NCI-H446 (cell line): ENCODE results near the gene ATP11A.

Experiments
- DNase-seq, 2 experiments: peaks; one replicate each; lab custom pipeline; 2025; lab: John Stamatoyannopoulos, UW

ATP11A gene

DNA sequence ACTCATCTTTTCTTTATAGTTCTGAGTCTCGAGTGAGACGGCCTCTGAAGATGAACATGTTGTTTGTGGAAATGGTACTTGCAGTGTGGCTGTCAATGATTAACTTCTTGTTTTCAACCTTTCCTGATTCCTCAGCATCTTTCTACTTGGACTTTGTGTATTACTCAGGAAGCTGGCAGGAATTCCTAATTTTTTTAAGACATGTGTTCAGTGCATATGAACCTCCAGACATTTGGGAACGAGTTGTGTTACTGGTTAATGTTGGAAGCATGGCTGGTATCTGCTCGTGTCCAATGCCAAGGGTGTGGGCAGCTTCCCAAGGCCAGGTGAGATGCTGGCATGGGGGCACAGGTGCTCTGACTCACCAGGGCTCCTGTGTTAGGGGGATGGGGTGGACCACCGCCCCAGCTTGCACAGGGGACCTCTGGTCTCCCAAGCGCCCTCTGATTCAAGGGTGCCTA is 218.1 kb downstream of the ATP11A start:
- DNase-seq: no peak

DNA sequence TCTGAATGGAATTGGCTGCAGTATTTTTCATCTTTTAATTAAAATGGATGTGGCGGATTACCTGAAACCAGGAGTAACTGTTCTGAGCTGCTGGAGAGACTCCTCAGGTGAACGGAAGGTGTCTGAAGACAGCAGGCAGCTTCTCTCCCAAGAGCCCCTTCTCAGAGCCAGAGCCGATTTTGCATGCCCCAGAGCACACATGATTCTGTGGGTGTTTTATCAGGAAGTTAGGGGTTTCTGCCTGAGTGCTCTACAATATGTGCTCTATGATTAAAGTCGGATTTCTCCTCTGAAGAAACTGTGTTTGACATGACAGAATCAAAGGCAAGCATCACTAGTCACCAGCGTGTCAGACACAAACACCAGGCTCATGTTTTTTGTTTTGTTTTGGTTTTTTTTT is 218.5 kb downstream of the ATP11A start:
- no peak for DNase-seq

DNA sequence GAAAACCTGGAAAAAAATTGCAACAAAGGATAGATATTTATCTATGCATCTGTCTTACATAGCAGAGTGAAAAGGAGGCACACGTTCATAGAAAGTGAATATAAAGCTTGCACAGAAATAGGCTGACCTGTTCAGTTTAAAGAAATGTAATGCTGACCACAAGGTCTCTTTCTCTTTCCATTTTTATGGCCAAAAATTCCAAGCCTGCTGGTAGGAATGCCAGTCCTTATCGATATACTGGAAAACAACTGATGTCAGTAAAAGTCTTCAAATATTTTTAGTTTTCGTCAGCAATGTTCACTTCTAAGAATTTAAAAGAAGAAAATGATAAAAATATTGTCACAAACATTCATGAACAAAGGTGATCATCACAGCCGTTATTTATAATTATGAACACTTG is 220.2 kb downstream of the ATP11A start:
- no peak for DNase-seq

DNA sequence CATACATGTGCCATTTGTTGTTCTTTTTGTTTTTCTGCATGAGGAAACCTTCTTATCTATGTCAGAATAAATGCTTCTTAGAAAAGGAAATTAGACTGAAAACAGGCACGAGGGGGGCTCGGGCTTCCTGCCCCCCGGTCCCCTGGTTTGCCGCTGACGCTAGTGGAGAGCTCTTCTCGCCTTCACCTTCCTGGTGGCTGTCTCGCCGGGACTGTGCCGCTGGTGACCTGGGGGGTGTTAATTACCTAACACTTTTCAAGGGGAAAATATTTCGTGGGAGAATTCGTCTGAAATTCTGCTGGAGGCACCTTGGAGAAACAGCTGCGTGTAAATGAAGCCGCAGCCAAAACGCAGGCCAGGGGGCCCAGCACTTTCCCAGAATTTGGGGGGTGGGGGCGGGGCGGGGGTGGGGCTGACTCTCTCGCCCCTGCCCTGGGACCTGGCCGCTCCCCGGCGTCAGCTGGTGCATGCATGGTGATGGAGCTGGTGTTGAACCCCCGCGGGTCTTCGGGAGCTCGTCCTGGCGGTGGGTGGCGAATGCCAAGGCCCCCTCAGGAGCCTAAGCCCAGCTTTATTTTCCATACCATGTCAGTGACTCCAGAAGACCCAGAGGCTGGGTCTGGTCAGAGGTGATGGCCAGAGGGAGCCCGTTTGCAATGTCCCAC is 220.9 kb downstream of the ATP11A start:
- no peak for DNase-seq

DNA sequence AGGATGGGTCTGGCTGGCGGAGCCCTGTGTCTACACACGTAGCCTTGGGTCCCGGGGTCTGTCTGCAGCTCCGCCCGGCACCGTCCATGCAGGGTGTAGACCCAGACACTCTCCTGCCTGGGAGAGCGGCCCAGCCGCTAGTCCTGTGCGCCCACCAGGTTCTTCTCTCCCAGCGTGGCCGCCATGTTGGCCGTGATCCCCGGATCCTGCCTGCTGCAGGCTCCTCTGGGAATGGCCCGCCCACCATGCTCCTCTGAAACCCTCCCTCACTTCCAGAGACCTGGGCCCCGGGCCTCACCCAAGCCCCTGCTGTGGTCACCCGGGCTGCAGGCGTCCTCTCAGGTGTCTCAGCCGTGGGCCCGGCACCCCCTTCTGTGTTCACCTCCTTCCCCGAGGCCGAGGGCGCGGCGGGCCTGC is 221.5 kb downstream of the ATP11A start:
- DNase-seq: no peak

DNA sequence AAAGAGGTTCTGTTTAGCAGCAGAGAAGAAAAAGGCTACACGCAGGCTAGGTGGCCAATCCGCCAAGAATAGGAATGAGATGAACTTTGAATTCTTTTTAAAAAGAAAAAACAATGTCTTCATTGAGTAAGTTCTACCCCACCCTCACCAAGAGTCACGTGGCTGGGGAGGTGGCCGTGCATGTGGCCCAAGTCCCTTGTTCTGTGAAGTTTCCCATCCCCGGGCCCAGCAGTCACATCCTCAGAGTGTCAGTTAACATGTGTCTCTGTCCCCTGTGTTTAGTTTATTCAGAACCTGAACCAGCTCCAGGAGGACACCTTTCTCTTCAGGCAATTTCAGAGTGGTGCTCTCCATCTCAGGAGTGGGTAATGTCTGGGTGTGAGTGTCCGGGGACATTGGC is 222.0 kb downstream of the ATP11A start:
- DNase-seq: no peak

DNA sequence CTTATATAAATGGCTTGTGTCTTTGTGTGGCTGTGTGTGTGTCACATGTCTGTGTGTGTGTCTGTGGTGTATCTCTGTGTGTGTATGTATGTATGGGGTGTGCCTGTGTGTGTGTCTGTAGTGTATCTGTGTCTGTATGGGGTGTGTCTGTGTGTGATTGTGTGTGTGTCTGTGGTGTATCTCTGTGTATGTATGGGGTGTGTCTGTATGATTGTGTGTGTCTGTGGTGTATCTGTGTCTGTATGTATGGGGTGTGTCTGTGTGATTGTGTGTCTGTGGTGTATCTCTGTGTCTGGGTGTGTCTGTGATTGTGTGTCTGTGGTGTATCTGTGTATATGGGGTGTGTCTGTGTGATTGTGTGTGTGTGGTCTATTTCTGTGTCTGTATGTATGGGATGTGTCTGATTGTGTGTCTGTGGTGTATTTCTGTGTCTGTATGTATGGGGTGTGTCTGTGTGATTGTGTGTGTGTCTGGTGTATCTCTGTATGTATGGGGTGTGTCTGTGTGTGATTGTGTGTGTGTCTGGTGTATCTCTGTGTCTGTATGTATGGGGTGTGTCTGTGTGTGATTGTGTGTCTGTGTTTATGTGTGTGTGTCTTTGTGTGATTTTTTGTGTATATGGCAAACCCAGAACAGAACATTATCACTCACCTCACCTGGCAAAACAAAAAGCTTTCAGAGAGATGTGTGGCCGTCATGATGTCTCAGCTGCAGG is 223.0 kb downstream of the ATP11A start:
- no peak for DNase-seq

DNA sequence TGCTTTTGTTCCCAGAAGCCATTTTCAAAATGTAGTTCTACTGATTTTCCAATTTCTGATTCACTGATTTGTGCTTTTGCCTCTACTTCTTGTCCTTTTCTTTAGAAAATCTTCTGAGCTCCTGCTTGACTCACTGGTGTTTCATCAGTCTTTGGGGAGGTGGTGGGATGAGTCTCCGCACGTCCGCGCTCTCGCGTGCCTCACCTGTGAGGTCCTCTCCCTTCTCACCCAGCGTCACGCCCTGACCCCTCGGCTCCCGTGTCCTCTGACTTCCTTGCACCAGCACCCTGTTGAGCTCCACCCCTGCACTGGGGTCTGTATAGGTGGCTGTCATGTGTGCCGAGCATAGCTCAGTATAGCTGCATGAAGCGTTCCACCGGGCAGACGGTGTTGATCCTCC is 226.5 kb downstream of the ATP11A start:
- no peak for DNase-seq

DNA sequence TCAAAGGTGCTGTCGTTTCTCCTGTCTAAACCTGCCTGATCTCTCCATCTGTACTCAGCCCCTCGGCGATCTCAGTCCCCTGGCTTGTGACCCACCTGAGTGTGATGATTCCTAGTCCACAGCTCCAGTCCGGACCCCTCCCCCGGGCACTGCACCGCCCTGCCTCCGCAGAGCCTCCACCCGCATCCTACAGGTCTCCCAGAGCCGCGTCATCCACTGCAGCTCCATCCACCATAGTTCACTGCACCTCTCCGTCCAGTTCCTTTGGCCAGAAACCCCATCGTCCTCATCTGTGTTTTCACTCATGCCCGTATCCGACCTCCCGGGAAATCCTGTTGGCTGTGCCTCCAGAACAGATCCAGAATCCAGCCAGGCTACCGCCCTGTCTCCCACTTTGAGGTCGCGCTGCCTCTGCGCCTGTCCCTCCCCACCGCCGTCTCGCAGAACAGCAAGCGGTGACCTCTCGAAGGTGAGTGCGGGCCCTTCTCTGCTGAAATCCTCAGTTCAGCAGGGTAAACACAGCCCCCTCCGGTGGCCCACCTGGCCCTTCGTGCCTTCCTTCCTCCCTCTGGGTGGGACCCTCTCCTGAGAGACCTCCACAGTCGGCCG is 227.3 kb downstream of the ATP11A start:
- DNase-seq: no peak

DNA sequence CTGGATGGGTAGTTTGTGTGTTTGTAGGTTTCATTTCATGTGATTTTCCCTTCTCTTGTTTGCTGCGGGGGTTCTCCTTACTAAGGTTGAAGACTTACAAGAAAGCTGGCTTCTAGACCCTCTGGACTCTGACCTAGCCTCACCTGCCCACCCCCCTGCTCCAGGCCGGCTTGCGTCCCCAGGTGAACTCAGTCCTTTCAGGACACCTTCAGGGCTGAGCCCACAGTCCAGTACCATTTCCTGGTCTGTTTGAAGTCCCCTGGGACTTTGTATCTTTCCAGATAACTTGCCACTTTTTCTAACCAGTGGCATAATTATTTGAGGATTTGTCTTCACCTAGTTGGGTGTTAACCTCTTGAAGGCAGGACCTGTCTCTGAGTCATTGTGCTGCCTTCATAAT is 227.9 kb downstream of the ATP11A start:
- DNase-seq: no peak

DNA sequence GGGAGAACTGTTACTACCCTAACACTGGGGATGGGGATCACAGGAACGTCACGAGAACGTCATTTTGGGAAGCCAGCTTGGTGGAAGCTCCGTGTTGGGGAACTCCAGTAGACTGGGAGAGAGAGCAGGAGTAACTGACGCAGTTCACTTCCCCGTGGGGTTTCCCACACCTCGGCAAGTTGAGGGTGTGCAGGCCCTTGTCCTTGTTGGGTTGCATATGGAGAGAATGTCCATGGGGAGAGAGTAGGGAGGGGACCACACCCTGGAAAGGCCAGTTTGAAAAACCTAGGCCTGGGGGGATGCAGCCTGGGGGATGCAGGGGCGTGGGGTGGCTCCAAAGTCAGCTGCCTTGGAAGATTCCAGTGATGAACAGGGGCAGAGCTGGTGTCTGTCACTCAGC is 228.4 kb downstream of the ATP11A start:
- DNase-seq: no peak

DNA sequence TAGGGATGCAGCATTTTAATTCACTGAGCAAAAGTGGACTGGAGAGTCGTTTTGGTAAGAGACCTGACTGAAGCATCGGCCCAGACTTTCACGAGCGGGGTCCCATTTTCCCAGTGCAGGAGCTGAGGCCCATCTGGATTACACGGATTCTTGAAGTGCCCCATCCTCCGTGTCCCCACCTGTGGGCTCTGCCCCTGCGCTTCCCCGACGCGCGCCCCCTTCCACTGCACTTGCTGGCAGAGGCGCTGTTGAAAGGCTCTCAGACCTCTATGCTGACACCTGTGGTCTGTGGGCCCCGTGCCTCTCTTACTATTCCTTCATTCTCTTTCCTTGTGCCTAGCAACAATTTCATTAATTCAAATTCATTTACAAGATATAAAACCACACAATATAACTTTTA is 228.9 kb downstream of the ATP11A start:
- no peak for DNase-seq

DNA sequence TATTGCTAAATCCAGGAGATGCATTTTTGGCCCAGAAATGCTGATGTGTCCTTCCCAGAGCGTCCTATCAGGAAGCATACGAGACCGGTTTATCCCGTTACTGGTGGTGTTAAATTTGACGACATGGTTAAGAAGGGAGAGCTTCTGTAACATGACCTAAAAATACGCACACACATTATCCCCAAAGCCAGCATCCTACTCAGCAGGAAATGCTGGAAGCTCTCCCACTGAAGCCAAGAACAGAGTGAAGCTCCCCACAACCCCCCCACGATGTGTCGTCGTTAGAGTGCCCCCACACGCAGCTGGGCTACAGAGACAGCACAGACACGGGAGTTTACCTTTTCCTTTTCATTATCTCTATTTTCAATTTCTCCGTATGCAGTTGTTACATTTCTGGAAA is 234.1 kb downstream of the ATP11A start:
- DNase-seq: no peak

DNA sequence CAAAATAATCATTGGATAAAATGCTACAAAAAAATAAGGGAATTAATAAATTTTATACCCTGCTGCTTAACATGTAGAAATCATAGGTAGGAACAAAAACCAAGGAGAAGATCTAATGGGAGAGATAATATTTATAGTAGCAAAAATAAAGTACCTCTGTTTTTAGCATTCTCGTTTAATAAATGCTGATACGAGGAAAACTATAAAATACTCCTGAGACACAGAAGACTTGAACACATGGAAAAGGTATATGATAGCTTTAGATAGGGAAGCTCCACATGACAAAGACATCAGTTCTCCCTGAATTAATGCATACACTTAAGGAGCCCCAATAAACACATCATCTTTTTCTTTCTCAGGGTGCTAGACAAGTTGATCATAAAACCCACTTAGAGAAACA is 234.5 kb downstream of the ATP11A start:
- DNase-seq: no peak

DNA sequence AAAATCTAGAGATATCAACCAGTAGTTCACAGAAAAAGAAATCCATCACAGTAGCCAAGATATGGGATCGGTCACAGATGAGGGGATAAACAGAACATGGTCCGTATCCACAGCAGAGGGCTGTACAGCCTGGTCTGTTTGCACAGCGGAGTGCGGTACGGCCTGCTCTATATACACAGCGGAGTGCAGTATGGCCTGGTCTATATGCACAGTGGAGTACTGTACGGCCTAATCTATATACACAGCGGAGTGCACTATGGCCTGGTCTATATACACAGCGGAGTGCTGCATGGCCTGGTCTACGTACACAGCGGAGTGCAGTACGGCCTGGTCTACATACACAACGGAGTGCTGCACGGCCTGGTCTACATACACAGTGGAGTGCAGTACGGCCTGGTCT is 236.2 kb downstream of the ATP11A start:
- no peak for DNase-seq

DNA sequence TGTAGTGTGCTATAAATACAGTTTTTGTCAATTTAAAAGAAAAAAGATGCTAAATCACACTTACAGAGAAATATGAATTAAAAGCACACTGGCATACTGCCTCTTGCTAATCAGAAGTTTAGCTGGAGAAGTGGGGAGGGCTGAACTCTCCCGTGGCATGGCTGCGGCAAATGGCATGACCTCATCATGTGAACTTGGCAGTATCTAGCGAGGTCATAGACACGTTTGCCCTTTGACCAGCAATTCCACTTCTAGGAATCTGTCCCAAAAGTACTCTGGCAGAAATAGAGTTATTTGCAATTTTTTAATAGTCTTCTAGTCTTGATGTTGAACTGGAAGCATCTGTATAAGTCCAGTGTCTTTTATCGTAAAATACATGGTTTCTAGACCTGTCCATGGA is 237.2 kb downstream of the ATP11A start:
- DNase-seq: no peak

DNA sequence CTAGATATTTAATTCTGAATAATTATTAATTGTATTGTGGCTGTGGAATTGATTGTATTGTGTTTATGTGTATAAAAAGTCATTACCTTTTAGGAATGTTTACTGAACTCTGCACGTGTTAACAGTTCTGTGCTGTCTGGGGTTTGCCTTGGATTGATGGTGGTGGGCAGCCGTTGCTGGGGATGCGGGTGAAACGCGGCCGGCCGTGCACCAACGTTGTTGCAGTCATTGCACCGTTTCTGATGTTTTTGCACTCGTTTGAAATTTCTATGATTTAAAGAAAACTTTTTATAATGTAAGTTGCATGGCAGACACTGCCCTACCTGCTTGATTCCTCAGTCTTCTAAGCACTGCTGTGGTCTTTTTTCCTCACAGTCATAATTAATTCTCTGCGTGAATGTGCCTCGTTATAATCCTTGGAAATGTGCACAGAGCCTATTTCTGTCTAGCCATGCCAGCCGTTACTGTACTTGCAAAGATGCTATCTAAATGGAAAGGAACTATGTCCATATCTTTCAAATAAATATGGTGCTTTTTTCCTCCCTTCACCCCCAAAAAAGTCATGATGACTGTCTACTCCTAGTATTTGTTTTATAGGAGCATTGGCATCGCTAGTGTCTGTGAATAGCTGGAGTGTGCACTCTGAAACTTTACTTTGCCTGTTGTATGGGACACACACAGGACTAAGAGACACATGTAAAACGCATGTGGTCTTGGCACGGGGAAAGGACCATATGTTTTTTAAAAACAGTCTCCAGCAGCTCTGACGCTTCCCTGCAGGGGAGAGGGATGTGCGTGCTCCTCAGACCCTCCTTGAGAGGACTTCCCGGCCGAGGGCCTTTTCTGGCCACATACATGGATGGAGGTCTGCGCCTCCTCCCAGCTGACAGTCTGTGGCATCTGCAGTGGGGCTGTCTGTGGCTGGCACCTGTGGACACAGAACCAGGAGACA is 238.5 kb downstream of the ATP11A start:
- no peak for DNase-seq

DNA sequence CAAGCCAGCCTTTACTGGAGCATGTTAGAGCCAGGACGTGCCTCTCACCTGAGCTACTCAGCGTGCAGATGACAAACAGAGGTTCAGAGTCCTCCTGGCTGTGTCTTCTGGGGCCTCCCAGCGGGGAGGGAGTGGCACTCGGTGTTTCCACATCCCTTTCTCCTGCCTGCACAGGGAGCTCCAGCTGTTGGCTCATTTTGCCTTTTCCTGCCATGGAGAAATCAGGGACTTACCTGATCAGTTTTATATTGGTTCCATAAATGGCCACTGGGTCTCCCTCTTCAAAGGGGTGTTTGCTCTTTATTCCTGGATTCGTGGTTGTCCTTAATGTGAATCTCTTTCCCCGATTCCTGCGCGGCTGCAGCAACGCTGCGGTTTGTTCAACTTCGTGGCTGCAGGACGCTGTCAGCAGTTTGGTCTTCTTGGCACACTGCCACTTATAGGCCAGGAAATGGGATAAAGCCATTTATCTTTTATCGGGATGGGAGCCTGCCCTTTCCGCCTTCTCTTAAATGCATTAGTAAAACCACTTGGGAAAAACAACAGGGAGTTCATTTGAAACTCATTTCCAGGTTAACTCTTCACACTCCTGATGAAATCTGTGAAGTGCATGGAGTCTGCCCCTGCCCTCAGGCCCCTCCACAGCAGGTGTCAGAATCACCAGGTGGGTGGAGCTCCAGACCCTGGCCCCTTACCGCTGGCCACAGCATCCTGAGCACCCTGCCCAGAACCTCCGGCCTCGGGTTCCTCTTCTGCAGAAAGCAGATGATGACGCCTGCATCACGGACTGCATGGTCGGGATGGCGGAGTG is 239.3 kb downstream of the ATP11A start:
- no peak for DNase-seq

DNA sequence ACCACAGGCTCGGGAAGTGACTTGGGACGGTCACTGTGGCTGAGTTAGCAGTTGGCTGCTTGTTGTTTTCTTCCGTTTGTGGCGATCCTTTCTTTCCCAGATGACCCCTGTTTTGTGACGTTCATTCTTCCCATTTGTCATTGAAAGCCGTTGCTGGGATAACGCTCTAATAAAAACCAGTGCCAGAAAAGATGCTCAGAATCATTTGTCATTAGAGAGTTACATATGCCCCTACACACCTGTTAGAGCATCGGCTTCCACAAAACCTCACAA is 239.9 kb downstream of the ATP11A start:
- no peak for DNase-seq

DNA sequence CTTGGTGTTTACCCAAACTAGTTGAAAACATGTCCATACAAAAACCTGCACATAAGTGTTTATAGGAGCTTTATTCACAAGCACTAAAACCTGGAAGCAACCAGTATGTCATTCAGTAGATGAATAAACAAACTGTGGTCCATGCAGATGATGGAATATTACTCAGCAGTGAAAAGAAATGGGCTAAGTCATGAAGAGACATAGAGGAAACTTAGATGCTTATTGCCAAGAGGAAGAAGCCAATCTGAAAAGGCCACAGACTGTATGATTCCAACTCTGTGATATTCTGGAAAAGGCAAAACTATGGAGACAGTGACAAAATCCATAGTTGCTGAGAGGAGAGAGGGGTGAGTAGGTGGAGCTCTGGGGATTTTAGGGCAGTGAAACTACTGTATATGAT is 240.4 kb downstream of the ATP11A start:
- DNase-seq: no peak

DNA sequence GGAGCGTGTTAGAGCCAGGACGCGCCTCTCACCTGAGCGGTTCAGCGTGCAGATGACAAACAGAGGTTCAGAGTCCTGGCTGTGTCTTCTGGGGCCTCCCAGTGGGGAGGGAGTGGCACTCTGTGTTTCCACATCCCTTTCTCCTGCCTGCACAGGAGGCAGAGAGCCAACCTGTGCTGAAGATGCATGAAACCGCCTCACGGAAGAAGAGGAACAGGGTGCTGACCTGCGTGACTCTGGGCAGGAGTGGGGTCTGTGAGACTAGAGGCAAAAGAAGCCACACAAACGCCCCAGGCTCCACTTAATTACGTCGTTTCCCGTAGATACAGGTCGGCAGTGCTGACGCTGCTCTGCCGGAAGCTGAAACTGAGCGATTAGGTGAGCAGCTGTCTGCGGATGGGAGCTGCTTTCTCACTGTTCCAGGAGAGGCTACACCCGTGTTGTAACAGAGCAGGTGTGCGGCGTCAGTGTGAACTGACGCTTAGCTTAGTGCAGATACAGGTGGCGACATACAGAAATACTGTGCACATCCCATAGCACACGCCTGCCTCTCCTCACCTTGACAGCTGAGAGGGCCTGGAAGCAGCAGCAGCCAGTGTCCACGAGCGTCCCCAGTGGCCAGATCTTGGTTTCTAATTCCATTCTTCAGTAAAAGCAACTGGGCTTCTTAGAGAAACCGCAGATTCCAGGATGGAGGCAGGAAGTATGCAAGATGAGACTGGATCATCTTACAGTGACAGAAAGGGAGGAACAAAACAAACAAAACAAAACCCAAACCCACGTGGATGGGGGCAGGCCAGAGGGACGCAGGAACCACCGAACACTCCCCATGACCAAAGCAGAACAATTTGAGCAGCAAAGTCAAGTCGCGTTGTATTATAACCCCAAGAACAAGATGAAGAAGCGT is 241.4 kb downstream of the ATP11A start:
- no peak for DNase-seq
